ENCODE data around the gene TEDDM1.

- TF ChIP-seq CTCF (IDR thresholded peaks at IDR 0.05) (no peak), POLR2A (IDR thresholded peaks at IDR 0.05) (no peak)
Observed at GRCh38 chr1:182350839-182351238, 49.6 kb downstream of the TEDDM1 start.

Data from thyroid gland (tissue), 4 donors.